AG10803 (cell line): ENCODE data around the gene AP1S3.

Experiments used
- DNase-seq: peaks from one replicate; pipeline ENCODE4 v3.0.0; 2010; ENCODE audit warnings: low read depth
- H3K4me3 ChIP-seq: 2 replicates; pipeline ENCODE4 v1.5.1; 2011; ENCODE audit warnings: mild to moderate bottlenecking, low read length, control low read depth
- TF ChIP-seq, protein P1 (sequence below): conservative IDR thresholded peaks from 2 replicates; pipeline ENCODE4 v1.5.1; 2011; ENCODE audit warnings: mild to moderate bottlenecking, low read length, control low read depth, inconsistent platforms

Gene AP1S3

DNA sequence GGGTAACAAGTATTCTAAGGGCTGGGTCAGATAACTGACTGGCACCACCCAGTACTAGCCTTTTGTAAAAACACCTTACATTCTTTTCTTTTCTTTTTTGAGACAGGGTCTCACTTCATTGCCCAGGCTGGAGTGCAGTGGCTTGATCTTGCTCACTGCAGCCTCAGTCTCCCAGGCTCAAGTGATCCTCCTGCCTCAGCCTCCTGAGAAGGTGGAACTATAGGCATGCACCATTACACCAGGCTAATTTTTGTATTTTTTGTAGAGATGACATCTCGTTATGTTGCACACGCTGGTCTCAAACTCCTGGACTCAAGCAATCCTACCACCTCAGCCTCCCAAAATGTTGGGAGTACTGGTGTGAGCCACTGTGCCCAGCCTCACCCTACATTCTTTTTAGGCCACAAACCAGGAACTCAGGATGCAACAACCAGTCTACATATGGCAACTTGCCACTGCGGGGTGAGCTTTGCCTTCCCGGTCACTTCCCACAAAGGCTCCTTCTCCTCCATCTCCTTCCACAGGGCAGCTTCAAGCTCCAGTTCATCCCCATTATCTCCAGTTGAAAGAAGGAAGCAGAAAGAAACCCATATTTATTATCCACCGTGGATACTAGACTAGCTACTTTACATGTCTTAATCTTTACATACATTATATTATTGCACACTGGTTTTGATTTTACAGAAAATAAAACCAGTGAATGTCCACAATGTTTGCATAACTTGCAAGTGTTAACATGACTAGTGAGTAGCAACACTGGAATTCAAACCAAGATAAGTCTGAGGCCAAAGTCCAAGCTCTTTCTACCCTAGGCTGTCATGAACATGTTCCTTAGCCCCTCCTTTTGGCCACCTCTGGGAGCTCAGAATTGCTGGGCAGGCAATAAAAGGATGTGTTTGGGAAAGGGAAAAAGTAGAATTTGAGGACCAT is 23.7 kb upstream of the AP1S3 start:
- TF ChIP-seq, protein P1, sequence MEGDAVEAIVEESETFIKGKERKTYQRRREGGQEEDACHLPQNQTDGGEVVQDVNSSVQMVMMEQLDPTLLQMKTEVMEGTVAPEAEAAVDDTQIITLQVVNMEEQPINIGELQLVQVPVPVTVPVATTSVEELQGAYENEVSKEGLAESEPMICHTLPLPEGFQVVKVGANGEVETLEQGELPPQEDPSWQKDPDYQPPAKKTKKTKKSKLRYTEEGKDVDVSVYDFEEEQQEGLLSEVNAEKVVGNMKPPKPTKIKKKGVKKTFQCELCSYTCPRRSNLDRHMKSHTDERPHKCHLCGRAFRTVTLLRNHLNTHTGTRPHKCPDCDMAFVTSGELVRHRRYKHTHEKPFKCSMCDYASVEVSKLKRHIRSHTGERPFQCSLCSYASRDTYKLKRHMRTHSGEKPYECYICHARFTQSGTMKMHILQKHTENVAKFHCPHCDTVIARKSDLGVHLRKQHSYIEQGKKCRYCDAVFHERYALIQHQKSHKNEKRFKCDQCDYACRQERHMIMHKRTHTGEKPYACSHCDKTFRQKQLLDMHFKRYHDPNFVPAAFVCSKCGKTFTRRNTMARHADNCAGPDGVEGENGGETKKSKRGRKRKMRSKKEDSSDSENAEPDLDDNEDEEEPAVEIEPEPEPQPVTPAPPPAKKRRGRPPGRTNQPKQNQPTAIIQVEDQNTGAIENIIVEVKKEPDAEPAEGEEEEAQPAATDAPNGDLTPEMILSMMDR, result peak; percentile 45
- H3K4me3 ChIP-seq, result no peak overlapping the region
- DNase-seq, result peak; percentile 81

GRCh38 chr2:223859070-223859469 is 21.7 kb upstream of the AP1S3 start:
- H3K4me3 ChIP-seq, result no peak overlapping the region
- TF ChIP-seq, protein P1, result no peak
- DNase-seq, result no peak

GRCh38 chr2:223856584-223856983 is 19.2 kb upstream of the AP1S3 start:
- H3K4me3 ChIP-seq, result no peak overlapping the region
- no peak for DNase-seq
- TF ChIP-seq, protein P1, result no peak

- no peak for DNase-seq
- H3K4me3 ChIP-seq, result no peak overlapping the region
- TF ChIP-seq, protein P1, result no peak
Observed at GRCh38 chr2:223856021-223856420, 18.6 kb upstream of the AP1S3 start.

DNA sequence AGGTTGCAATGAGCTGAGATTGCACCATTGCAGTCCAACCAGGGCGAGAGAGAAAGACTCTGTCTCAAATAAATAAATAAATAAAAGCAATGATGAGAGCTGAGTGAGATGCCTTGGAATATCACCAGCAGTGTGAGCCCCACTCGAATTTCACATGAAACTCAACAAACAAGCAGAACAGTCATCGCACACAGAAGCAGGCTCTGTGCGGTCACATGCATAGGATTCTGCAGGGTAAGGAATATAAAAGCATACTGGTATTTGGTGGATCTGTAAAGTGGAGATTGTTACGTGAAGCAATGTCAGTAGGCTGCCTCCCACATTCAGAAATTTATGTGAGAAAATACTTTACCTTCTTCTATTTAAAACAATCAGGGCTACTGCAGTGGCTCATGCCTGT is 18.0 kb upstream of the AP1S3 start:
- no peak overlapping the region for H3K4me3 ChIP-seq
- DNase-seq, result no peak
- TF ChIP-seq, protein P1, result no peak

DNA sequence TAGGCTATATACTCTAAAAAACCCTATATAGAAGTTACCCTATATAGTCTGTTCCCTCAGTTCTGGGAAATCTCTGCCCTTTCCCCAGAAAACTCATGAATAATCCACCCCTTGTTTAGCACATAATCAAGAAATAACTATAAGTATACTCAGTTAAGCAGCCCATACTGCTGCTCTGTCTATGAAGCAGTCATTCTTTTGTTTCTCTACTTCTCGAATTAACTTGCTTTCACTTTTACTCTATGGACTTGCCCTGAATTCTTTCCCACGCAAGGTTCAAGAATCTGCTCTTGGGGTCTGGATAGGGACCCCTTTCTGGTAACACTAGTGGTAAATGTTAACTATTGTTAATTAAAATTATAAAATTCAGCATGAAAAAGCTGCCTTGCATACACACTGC is 17.4 kb upstream of the AP1S3 start:
- no peak overlapping the region for H3K4me3 ChIP-seq
- no peak for DNase-seq
- TF ChIP-seq, protein P1, result no peak

GRCh38 chr2:223853425-223853837 is 16.0 kb upstream of the AP1S3 start:
- H3K4me3 ChIP-seq, result no peak overlapping the region
- DNase-seq, result no peak
- TF ChIP-seq, protein P1, result no peak
